ENCODE data around the gene GALNT17.
"Not testable (repeated sequence)": the region's sequence is repeated elsewhere in the genome, so short reads cannot be mapped to it uniquely, and the experiment has no call there.

GALNT17 gene

GRCh38 chr7:71584256-71584655 lies 452.3 kb downstream of the GALNT17 start:
- DNase-seq = no peak

- DNase-seq = no peak
These were observed 459.9 kb downstream of the GALNT17 start for GRCh38 chr7:71591876-71592275.

- DNase-seq = not testable (repeated sequence)
These were observed 460.4 kb downstream of the GALNT17 start for GRCh38 chr7:71592388-71592787.

GRCh38 chr7:71594736-71595135 lies 462.8 kb downstream of the GALNT17 start:
- DNase-seq = no peak

GRCh38 chr7:71595176-71595575 lies 463.2 kb downstream of the GALNT17 start:
- no peak for DNase-seq

GRCh38 chr7:71598553-71598952 lies 466.6 kb downstream of the GALNT17 start:
- no peak for DNase-seq

GRCh38 chr7:71601851-71602250 lies 469.9 kb downstream of the GALNT17 start:
- DNase-seq = no peak

- DNase-seq = no peak
These were observed 473.0 kb downstream of the GALNT17 start for GRCh38 chr7:71604818-71605414.

GRCh38 chr7:71611986-71612385 lies 480.0 kb downstream of the GALNT17 start:
- no peak for DNase-seq

GRCh38 chr7:71612911-71613310 lies 481.0 kb downstream of the GALNT17 start:
- no peak for DNase-seq

GRCh38 chr7:71613313-71613712 lies 481.4 kb downstream of the GALNT17 start:
- DNase-seq = no peak

GRCh38 chr7:71615017-71615416 lies 483.1 kb downstream of the GALNT17 start:
- DNase-seq = no peak

GRCh38 chr7:71616217-71616616 lies 484.3 kb downstream of the GALNT17 start:
- DNase-seq = no peak

- DNase-seq = no peak
These were observed 486.3 kb downstream of the GALNT17 start for GRCh38 chr7:71618278-71618677.

GRCh38 chr7:71625545-71625944 lies 493.6 kb downstream of the GALNT17 start:
- no peak for DNase-seq

- DNase-seq = no peak
These were observed 494.3 kb downstream of the GALNT17 start for GRCh38 chr7:71626206-71626605.

- DNase-seq = no peak
These were observed 495.7 kb downstream of the GALNT17 start for GRCh38 chr7:71627651-71628050.

GRCh38 chr7:71630516-71630915 lies 498.6 kb downstream of the GALNT17 start:
- no peak for DNase-seq

- DNase-seq = no peak
These were observed 501.6 kb downstream of the GALNT17 start for GRCh38 chr7:71633551-71634008.

- not testable (repeated sequence) for DNase-seq
These were observed 503.9 kb downstream of the GALNT17 start for GRCh38 chr7:71635849-71636248.

GRCh38 chr7:71636329-71636728 lies 504.4 kb downstream of the GALNT17 start:
- no peak for DNase-seq

- no peak for DNase-seq
These were observed 505.6 kb downstream of the GALNT17 start for GRCh38 chr7:71637578-71637977.

- DNase-seq = no peak
These were observed 506.2 kb downstream of the GALNT17 start for GRCh38 chr7:71638108-71638507.

- DNase-seq = no peak
These were observed 507.6 kb downstream of the GALNT17 start for GRCh38 chr7:71639382-71640085.

GRCh38 chr7:71643031-71643430 lies 511.1 kb downstream of the GALNT17 start:
- not testable (repeated sequence) for DNase-seq

Data from CD4-positive, alpha-beta T cell treated with Interleukin-17A for 1 hour (primary cell).